ENCODE measurements around the gene SKA2. TPM values are rescaled to one million over a fixed set of nuclear protein-coding genes. Genes with fewer than 3 reads are reported as not detected.
"Not testable (repeated sequence)": the region's sequence is repeated elsewhere in the genome, so short reads cannot be mapped to it uniquely, and the experiment has no call there.

The SKA2 gene
- polyA plus RNA-seq, 5 donors = 45.3 to 87.4 (median 62.2) TPM

DNA sequence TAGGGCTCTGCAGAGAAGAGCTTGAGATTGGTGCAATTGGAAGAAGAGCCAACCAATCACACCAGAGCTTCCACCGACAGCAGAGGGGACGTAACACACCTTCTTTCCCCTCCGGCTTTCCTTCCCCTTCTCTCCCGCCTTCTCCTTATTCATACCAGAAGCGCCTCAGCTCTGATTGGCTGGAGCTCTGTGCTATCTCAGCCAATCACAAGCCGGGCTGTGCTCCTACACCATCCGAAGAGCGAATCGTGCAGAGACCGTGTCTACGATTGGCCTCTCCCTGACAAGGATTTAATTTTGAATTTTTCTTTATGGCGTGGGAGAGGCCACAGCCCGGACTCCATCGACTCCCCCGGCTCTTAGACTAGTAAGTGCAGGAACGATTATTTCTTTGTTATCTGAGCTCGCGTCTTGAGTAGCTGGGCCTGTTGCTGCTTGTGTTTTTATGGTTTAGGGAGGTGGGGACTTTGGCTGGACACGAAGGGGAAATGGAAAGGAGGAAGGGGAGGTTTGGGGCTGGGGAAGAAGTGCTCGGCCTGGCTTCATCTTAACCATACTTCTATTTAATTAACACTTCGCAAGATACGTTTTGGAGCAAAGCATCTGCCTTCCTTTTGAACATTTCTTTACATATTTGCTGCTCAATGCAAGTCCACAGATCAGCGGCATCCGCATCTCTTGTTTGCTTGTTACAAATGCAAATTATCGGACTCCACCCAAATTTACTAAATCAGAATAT, 622 bp upstream of the SKA2 start, which contains the start of gene PRR11:
Gene PRR11, plus strand, starts transcription at position 308 of the 739 bp plus-strand sequence. CDS start 14,007 bp downstream, outside the sequence.
- no peak for DNase-seq

DNA sequence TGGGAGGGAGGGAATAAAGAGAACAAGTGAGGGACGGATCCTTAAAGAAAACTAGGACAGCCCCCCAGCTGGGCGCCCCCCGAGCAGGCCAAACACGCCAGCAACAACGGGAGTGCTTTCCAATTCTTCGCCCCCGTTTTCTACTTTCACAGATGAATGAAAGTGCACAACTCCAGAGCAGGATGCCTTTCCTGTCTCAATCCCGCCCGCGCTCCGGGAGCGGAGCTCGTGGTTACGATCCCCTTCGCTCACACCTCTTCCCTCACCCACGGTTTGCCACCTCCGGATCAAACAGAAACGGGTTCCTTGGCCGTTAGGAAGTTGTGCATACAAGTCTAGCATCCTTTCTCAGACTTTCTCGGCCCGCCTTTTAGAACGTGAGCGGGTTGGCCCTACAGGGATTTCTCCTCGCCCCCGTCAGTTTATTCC, 680 bp downstream of the SKA2 start:
- DNase-seq = no peak

DNA sequence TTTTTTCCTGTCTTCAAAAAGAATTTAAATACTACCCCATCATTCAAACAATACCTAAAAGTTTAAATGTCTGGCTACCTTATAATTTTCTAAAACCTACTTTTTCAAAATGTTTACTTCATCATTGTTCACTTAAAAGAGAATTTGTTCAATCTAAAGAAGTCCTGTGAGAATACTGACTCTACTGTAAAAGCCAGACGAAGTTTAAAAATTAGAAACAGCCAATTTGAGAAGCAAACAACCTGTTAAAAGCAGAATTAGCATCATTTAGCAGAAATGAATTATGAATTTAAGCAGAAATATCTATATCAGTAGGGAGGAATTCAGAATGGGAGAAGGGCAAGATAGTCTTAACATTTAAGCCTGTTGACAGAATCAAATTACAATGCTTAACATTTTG, 2.1 kb downstream of the SKA2 start:
- no peak for DNase-seq

DNA sequence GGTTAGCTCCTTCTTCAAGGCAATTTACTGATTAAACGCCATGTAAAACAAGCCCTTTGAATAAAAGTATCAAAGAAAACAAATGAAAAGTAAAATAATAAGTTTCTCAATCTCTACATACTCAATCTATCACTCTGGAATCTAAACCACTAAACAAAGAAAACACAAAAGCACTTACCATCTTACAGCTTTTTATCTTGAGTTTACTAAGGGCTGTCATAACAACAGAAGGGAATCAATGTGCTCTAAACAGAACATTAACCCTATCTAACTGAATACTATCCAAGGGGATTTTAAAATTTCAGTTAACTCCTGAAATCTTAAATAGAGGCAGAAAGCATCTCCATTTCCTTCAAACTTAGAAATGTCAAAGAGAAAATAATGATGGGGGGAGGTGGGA, 3.4 kb downstream of the SKA2 start:
- peak in 1 of 2 donors; percentile 23 for DNase-seq

DNA sequence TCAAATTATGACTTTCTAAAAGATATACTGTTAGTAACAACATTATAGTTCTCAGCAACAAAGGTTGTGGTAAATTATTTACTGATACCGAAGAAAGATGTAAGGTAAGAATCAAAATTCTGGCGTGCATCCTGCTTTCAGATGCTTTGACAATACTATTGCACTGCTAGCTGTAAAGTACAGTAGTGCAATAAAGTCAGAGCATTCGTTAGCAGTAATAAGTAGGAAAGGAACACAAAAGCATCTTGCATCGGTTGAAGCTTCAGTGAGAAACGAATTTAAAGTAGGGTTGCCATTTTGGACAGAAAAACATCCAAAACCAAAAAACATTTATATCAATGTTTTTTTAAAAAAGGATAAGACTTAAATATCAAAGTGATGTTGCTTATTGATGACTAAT, 4.0 kb downstream of the SKA2 start:
- DNase-seq = no peak

DNA sequence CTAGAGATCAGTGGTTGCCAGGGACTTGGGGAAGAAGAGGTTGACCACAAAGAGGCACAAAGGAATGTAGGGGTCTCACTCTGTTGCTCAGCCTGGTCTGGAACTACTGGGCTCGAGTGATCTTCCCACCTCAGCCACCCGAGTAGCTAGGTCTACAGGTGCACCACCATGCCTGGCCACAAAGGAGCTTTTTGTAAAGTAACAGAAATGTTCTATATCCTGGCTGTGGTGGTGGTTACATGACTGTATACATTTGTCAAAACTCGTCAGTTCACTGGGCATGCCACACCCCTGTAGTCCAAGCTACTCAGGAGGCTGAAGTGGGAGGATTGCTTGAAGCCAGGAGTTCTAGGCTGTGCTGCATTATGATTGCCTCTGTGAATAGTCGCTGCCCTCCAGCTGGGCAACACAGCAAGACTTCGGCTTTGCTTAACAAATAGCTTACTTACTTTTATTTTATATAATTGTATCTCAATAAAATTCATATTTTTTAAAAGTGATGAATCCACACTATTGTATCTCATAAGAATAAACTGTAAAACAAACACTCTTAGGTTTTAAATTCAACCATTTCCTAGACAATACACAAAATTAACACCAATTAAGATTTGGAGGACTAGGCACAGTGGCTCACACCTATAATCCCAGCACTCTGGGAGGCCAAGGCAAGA, 5.0 kb downstream of the SKA2 start:
- no peak for DNase-seq

DNA sequence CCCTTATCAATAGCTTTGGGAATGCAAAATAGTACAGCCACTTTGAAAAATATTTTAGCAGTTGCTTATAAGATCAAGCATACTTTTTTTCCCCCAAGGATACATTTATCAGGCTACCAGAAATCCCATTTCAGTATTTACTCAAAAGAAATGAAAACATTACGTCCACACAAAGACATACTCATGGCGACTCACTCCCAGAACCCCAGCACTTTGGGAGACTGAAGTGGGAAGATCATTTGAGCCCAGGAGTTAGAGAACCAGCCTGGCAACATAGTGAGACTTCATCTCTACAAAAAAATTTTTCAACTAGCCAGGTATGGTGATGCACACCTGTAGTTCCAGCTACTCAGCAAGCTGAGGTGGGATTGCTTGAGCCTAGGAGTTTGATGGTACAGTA, 5.9 kb downstream of the SKA2 start:
- DNase-seq = no peak

DNA sequence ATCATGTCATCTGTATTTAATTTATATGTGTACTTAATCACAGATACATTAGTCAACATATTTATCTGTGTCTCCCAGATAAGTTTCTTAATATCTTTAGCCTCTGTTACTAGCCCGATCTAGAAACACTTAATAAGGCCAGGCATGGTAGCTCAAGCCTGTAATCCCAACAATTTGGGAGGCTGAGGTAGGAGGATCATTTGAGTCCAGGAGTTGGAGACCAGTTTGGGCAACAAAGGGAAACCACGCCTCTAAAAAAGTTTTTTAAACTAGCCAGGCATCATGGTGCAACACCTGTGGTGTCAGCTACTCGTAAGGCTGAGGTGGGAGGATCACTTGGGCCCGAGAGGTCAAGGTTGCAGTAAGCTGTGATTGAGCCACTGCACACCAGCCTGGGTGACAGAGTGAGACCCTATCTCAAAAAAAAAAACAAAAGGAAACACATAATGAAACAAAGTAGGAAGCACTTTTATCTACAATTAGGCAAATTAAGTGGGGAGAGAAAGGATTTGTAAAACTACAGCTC, 9.4 kb downstream of the SKA2 start:
- no peak for DNase-seq

DNA sequence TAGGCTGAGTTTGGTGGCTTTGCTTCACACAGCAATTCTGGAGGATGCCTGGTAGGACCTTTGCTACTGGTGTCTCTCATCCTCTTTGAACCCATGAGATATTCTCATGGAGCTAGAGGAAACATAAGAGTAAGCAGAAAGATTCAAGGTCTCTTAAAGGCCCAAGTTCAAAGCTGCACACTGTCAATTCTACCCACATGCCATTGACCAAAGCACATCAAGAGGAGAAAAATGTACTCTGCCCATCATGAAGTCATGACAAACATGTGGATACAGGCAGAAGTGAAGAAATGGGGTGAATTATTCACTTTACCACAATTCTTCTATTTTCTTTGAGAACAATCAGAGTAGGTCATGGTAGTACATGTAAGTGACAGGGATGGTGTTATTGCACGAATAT, 13.1 kb downstream of the SKA2 start:
- DNase-seq = no peak

DNA sequence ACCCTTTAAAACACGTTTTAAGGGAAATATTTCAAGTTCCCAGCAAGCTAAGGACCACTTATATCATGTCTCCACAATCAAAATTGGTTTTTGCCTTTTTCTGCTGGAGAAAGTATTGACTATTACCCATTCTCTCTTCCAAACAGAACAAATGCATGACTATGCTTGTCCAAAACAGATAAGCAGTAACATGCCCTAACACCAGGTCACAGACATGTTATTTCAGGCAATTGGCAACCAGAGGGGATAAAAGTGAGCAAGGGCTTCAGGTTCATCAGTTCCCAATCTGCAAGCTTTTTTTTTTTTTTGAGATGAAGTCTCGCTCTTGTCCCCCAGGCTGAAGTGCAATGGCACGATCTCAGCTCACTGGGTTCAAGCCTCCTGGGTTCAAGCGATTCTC, 15.0 kb downstream of the SKA2 start:
- DNase-seq = no peak

DNA sequence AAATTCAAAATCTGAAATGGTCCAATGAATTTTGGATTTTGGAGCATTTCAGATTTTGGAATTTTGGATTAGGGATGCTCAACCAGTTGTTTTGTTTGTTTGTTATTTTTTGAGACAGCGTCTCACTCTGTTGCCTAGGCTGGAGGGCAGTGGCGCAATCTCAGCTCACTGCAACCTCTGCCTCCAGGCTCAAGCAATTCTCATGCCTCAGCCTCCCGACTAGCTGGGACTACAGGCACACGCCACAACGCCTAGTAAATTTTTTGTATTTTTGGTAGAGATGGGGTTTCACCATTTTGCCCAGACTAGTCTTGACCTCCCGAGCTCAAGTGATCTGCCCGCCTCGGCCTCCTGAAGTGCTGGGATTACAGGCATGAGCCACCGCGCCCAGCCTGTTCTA, 16.6 kb downstream of the SKA2 start:
- not testable (repeated sequence) for DNase-seq

DNA sequence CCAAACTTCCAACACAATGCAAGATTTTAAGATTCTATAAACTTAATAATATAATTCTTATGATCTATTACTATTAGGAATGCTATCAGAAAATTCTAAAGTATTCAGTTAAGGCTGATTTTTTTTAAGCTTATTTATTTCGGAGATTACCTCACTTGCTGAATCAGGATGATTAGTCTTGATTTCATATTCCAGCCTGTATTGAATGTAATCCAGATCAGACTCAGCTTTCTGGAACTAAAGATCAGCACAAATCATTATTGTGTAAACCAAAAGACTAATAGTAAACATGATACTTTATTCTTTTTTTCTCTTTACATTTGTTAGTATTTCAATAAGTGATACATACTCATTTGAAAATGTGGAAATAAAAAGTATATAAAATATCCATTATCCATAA, 23.9 kb downstream of the SKA2 start:
- no peak for DNase-seq

DNA sequence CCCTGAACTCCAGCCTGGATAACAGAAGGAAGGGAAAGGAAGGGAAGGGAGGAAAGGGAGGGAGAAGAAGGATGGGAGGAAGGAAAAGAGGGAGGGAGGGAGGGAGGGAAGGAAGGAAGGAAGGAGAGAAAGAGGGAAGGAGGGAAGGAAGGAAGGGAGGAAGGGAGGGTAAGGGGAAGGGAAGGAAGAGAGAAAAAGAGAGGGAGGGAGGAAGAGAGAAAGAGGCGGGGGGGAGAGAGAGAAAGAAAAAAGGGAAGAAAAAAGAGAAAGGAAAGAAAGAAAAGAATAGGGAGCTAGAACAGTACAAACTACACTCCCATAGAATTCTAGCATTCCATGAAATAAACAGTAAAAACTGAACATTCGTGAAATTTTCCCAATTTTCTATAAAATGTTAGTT, 25.2 kb downstream of the SKA2 start:
- DNase-seq = no peak

DNA sequence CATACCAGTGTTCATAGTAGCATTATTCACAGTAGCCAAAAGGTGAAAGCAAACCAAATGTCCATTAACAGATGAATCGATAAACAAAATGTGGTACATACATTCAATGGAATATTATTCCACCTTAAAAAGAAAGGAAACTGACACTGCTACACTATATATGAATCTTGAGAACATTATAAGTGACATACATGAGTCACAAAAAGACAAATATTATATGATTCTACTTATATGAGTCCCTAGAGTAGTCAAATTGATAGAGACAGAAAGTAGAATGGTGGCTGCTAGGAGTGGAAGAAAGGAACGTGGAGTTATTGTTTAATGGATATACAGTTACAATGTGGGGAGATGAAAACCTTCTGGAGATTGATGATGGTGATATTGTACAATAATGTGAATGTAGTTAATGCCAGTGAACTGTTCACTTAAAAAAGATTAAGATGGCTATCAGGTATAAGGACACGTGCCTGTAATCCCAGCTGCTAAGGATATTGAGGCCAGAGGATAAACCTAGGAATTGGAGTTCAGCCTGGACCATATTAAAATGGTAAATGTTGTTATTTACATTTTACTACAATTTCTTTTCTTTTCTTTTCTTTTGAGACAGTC, 28.1 kb downstream of the SKA2 start:
- DNase-seq = no peak

DNA sequence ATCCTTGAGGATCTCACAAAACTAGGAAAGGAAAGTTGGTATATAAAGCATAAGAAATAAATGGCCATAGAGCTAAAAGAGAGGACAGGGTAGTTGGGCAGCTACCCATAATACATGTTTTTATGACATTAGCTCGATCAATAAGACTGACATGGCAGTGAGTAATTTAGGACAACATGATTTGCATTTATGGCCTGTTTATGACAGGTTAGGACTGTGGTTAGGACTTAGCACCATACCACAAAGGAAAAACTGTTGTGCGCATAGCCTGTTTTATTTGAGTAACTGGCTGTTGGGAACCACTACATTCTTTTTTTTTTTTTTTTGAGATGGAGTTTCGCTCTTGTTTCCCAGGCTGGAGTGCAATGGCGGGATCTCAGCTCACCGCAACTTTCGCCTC, 30.3 kb downstream of the SKA2 start:
- no peak for DNase-seq

DNA sequence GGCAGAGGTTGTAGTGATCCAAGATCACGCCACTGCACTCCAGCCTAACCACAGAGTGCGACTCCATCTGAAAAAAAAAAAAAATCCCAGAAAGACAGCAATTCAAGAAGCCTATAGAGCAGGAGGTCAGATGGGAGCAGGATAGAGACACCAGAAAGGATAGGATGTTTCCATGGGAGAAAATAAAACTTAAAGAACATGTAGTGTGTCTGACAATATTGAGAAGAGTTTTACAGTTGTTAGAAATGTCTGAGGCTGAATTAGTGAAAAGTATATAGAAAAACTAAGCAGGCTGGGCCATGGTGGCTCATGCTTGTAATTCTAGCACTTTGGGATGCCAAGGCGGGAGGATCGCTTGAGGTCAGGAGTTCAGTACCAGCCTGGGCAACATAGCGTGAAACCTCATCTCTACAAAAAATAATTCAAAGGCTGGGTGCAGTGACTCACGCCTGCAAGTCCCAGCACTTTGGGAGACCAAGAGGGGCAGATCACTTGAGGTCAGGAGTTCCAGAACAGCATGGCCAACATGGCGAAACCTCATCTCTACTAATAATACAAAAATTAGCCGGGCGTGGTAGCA, 33.0 kb downstream of the SKA2 start:
- no peak for DNase-seq

DNA sequence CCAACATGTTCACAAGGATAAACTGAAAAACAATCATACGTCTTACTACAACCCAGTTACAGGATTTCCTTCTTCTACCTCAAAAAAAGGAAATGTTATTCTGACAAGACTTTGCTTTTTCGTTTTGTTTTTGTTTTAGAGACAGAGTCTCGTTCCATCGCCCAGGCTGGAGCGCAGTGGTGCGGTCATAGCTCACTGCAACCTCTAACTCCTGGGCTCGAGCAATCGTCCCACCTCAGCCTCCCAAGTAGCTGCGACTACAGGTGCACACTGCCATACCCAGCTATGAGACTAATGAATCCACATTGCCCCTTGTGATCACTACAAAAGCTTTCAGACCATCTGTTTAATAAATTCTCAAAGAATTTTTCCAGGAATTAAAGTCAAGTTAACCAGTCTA, 39.5 kb downstream of the SKA2 start:
- DNase-seq = no peak

DNA sequence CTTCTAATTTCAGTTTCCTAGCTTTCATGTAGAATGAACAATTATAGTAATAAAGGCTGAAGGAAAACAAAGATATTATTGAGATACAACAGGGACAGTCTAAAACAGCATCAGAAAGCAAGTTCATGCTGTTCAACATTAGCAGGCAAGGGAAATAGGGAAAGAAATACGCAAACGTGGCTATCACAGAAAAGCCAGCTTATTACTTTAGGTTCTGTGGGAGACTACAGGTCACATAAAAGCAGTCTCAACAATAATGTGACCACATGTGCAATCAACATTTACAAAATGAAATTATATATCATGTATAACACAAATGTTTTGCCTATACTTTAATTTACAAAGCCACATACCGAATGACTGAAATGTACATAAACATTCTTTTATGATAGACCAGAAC, 43.4 kb downstream of the SKA2 start:
- no peak for DNase-seq

DNA sequence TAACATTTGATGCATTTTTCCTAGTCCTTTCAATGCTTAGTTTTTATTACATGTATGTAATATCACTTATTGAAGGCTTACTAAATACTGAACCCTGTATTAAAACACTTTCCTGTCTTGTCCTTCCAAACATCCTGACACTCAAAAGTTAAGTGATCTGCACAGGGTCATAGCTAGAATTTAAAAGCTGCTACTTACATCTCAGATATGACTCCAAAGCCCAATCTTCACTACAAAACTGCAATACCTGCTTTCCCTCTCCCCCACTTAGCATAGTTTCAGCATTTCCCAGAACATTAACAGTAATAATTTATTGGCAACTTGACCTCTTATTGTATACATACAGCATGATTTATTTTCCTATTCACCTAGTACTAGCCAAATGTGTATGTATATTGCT, 44.0 kb downstream of the SKA2 start:
- no peak for DNase-seq

DNA sequence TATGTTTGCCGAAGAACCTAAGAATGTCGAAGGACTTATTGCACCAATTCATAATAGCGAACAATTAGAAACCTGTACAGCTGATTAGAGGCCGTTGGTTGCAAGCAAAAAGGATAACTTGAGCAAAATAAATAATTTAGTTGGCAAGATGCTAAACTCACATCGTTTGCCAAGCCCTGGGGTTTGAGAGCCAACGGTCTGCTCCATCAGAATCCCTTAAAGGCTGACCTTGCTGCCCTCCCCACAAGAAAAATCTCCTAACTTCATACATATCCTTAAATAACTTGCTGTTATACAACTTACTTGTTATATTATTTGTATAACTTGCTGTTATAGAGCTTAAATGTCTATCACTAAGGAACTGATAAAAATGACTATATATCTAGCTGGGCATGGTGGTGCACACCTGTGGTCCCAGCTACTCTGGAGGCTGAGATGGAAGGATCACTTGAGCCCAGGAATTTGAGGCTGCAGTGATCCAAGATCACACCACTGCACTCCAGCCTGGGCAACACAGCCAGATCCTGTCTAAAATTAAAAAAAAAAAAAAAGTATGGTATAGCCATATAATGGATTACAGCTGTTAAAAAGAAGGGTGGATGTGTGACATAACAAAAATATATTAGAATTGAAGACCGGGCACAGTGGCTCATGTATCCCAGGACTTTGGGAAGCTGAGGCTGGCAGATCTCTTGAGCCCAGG, 46.4 kb downstream of the SKA2 start:
- no peak for DNase-seq

DNA sequence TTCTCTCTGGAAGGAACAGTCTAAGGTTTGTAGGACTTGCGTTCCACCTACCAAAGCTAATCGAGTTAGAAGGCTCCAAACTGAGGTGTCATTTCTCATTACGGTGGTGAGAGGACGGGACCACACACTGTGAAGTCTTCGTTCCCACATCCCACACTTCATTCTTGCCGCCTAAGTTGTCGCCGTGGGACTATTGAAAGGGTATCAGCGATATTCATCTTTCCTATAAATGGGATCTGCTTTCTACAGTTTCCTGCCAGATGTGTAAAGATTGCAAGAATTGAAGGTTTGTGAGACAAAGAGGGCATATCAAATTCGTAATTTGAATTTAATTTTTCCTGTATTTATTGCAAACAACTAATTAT, 47.7 kb downstream of the SKA2 start:
- no peak for DNase-seq

Measured in right lung (tissue), 5 donors.